Astrocyte (in vitro differentiated cells and primary cell): ENCODE results near the gene CNOT3. TPM values are rescaled to one million over a fixed set of nuclear protein-coding genes. Genes with fewer than 3 reads are reported as not detected.

Source experiments
- total RNA-seq: library from RNA; stranded (reverse); gene quantifications from 2 replicates; pipeline ENCODE4 v1.2.1, GENCODE V29; 2021

CNOT3 gene
- total RNA-seq, 1 donor from 2014 or later = 39.2 TPM

Other genes with a start within 250 kb of the CNOT3 start
- gene CACNG7, start 228.5 kb upstream of the CNOT3 start, total RNA-seq = 3.5 and 4.4 TPM in 2 replicates
- gene CACNG8, start 174.8 kb upstream of the CNOT3 start, total RNA-seq = 3.2 TPM in 2 replicates
- gene CACNG6, start 146.1 kb upstream of the CNOT3 start, total RNA-seq = 0.20 TPM in 1 of 2 replicates, not detected in the other
- gene VSTM1, start 73.9 kb upstream of the CNOT3 start, total RNA-seq = 0.68 TPM in 1 of 2 replicates, not detected in the other
- not detected in 2 replicates for gene TARM1, start 56.4 kb upstream of the CNOT3 start, total RNA-seq
- 0.20 and 0.22 TPM in 2 replicates for gene OSCAR, start 37.0 kb upstream of the CNOT3 start, total RNA-seq
- gene NDUFA3, start 34.9 kb upstream of the CNOT3 start, total RNA-seq = 98.0 and 99.2 TPM in 2 replicates
- 21.6 and 25.2 TPM in 2 replicates for gene TFPT, start 22.1 kb upstream of the CNOT3 start, total RNA-seq
- 62.3 and 67.2 TPM in 2 replicates for gene PRPF31, start 22.0 kb upstream of the CNOT3 start, total RNA-seq
- gene LENG1, start 22.0 kb downstream of the CNOT3 start, total RNA-seq = 4.1 and 4.8 TPM in 2 replicates
- 0.94 and 1.9 TPM in 2 replicates for gene TMC4, start 35.4 kb downstream of the CNOT3 start, total RNA-seq
- gene MBOAT7, start 51.8 kb downstream of the CNOT3 start, total RNA-seq = 145 and 162 TPM in 2 replicates
- 50.1 and 52.6 TPM in 2 replicates for gene TSEN34, start 53.5 kb downstream of the CNOT3 start, total RNA-seq
- gene RPS9, start 63.1 kb downstream of the CNOT3 start, total RNA-seq = 685 and 779 TPM in 2 replicates
- not detected in 2 replicates for gene LILRB3, start 85.2 kb downstream of the CNOT3 start, total RNA-seq
- gene LILRA6, start 105.0 kb downstream of the CNOT3 start, total RNA-seq = not detected in 2 replicates
- gene LILRB5, start 119.5 kb downstream of the CNOT3 start, total RNA-seq = not detected in 2 replicates
- not detected in 2 replicates for gene LILRB2, start 143.3 kb downstream of the CNOT3 start, total RNA-seq
- gene LILRA5, start 175.4 kb downstream of the CNOT3 start, total RNA-seq = not detected in 2 replicates
- not detected in 2 replicates for gene LILRA4, start 201.4 kb downstream of the CNOT3 start, total RNA-seq
- gene LAIR1, start 227.2 kb downstream of the CNOT3 start, total RNA-seq = not detected in 2 replicates